ENCODE data around the gene PRELID1.

DNA sequence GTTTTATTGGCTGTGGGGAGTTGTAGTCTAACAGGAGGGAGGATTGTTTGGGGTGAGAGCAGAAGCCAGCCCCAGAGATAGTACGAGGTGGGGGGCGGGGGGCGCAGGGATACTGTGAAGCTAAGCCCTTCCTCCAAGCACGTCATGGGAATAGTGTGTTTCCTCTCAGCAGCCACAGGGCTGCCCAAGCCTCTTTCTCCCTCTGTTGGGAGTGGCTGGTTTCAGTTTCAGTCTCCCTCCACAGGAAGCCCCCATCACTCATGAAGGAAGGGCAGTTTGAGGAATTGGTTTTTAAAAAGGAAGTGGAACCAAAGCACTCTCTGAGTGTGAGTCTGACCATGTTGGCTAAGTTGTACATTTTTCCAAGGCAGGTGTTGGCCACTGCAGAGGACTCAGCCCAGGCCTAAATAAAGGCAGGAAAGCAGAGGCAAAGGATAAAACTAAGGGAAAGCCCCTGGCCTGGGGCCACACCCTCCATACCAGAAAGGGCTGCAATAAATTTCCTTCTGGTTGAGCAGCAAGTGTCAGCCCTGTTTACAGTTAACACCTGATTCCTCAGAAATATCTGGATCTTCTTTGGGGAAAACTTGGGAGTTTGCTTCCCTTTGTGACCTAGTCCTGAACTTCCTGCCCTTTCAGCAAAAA lies 3.2 kb upstream of the PRELID1 start:
- TF ChIP-seq, protein P1, sequence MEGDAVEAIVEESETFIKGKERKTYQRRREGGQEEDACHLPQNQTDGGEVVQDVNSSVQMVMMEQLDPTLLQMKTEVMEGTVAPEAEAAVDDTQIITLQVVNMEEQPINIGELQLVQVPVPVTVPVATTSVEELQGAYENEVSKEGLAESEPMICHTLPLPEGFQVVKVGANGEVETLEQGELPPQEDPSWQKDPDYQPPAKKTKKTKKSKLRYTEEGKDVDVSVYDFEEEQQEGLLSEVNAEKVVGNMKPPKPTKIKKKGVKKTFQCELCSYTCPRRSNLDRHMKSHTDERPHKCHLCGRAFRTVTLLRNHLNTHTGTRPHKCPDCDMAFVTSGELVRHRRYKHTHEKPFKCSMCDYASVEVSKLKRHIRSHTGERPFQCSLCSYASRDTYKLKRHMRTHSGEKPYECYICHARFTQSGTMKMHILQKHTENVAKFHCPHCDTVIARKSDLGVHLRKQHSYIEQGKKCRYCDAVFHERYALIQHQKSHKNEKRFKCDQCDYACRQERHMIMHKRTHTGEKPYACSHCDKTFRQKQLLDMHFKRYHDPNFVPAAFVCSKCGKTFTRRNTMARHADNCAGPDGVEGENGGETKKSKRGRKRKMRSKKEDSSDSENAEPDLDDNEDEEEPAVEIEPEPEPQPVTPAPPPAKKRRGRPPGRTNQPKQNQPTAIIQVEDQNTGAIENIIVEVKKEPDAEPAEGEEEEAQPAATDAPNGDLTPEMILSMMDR (IDR thresholded peaks at IDR 0.05; ENCODE audit: insufficient read depth, low read depth, low read length) = no peak
- no peak for TF ChIP-seq EZH2 (IDR thresholded peaks at IDR 0.05; ENCODE audit: insufficient read depth, low read length)

Data from astrocyte (in vitro differentiated cells and primary cell).